Stimulated activated CD8-positive, alpha-beta memory T cell treated with anti-CD3 and anti-CD28 coated beads, Interleukin-15, amount 100 ng/mL, for 1 hour (primary cell): ENCODE measurements around the gene PRKCH.

Experiments used
- DNase-seq: peaks from one replicate; pipeline ENCODE4 v3.0.0-alpha.2; 2020; ENCODE audit warnings: low read depth

The PRKCH gene

GRCh38 chr14:61589691-61590581, 268.6 kb downstream of the PRKCH start:
- DNase-seq: no peak

DNA sequence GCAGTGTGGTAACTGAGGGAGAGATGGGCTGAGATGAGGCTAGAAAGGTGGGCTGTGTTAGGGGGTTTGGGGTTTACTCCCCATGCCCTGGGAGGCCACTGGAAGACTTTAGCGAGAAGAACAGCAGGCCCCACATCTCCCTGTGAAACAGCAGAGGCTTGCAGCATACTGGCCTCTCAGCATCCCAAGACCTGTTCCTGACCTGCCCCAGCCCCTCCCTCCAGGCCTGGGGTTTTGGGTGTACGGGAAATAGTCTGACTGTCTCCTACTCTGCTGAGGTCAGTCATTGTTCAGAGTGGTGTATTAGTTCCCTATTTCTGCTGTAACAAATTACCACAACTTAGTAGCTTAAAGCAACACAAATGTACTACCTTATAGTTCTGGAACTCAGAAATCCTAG, 270.5 kb downstream of the PRKCH start:
- DNase-seq: no peak

DNA sequence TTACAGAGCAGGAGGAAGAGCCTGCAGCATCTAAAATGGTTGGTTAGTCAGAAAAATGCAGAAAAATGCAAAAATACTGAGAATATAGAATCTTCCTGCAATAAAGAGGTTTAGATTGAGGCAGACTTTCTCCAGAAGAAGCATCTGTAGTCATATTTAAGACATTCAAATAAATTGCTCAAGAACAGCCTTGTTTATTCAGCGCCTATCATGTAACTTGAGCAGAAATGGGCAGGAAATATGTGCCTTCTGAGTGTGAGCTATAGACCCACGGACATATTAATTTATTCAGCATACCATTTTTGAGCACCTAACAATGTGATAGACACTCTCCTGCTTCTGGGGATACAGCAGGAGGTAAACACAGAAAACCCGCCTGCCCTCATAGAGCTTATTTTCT, 272.0 kb downstream of the PRKCH start:
- DNase-seq: no peak

DNA sequence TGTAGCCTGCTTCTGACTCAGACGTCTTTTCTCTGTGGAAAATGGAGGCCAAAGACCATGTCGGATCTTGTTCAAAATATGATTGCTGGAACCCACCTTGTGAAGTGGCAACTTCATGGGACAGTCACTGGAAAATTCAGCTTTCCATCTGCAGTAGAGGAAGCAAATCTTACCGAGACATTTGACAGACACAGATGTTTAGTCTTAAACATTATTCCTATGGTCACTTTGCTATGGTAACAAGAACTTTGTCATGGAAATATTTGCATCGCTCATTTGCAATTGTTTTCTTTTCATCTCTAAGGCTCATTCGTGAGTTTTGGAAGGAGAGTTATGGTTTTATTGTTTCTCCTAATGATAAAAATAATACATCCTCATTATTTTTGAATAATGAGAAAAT, 275.6 kb downstream of the PRKCH start:
- DNase-seq: no peak

GRCh38 chr14:61598980-61599379, 277.6 kb downstream of the PRKCH start:
- no peak for DNase-seq

DNA sequence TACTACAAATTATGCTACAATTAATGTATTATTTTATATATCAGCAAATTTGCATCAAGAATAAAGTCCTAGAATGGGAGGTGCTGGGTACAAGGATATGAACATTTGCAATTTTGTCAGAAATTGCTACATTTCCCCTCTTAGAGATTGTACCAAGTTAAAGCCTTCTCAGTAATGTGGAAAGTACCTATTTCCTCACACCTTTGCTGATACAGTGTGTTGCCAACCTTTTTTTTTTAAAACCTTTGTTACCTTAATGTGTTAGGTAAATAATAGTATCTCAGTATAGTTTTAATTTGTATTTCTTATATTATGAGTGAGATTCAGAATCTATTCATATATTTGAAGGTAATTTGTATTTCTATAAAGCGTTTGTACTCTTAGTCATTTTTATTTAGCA, 278.6 kb downstream of the PRKCH start:
- DNase-seq: no peak
